GM19463 (cell line): Measurements from ENCODE around the gene KCNA2.
A peak's percentile ranks its signal among the peaks of the same experiment; 100 is the strongest.

Experiments used
- ATAC-seq: cut with Tn5 transposase; IDR thresholded peaks from one replicate; pipeline ENCODE4 v1.9.1; 2021; ENCODE audit warnings: mild to moderate bottlenecking, moderate library complexity; ENCODE audit not compliant: unreplicated experiment

Gene KCNA2

DNA sequence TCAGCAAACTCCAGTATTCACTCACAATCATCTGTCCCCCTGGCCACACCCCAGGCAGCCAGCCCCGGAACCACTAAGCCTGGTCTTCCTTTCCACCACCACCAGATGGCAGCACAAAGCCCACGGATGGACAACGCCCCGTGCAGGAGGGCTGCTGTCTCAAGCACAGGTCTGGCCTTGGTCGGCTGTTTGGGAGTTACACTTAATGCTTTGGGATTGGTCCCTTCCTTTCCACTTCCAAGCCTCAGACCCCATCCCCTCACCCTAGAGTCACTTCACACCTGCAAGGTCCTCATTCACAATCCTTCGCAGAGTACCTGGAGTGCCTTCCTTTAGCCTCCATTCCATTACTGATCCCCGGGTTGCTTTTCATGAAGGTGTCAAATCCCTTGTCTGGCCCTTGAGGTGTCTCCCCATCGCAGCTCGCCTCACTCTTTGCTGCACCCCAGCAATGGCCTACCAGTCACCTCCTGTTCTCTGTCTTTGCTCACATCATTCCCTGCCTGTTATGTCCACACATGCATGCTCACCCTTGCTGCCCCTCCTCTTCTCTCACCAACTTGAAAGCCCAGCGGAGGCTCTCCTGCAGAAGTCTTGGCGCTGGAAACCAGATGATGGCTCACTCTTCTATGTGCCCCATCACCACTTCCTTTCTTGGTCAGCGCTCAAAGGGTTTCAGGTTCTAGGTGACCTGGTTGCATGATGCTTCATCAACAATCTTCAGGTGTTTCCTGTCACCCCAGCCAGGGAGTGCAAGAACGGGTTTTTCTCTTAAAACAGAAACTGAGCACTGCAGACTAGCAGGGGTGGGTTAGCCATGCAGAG lies 24.9 kb upstream of the KCNA2 start:
- ATAC-seq: peak; percentile 38

DNA sequence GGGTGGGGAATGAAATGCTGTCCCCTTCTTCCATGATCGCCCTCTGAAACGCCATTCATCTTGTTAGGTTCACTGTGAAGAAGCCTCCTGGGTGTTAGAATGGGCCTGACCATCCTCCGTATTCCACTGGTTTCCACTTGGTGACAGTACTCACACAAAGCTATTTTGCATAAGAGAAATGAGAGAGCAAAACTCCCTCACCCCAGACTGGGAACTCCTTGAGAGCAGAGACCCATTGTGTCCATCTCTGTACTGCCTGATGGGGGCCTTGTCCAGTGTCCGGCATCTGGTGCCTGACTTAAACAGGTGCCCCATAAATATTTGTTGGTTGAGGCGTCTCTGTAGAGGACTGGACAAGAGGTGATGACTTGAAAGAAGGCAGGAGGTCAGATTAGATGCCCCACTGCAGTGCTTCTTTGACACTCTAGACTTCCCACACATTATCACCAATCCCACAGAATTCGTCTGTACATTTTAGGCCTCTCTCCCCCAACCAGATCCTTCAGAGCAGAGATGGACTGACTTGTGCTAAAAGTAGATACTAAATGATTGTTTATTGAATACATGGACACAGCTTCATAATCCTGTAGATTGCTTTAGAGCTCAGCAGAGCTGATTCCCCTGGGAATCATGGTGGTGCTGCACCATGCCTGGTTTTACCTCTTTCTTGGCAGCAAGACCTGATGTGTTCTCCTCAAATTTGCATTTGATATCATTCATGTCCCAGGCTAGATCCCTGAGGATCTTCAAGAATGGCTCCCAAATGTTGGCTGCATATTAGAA lies 22.4 kb upstream of the KCNA2 start:
- ATAC-seq: no peak

- no peak for ATAC-seq
Measured at GRCh38 chr1:110627764-110628163, 21.6 kb upstream of the KCNA2 start.

GRCh38 chr1:110626889-110627288 lies 20.7 kb upstream of the KCNA2 start:
- no peak for ATAC-seq

DNA sequence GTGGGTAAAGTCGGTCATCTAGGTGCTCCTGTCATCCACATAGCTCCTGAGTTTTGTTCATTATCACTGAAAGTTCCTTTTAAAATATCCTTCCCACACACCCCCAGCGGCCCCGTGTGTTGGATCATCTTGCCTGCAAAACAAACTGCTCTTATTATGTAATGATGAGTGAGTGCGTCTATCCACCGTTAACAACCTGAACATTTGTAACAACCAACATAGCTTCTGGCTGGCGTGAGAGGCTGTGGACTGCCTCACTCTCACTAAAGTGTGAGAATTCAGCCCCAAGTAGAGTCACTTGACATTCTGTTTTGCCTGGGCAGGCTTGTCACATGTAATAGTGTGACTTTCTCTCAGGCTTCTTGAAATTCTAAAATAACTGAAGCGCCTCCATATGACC lies 14.5 kb upstream of the KCNA2 start:
- ATAC-seq: no peak

DNA sequence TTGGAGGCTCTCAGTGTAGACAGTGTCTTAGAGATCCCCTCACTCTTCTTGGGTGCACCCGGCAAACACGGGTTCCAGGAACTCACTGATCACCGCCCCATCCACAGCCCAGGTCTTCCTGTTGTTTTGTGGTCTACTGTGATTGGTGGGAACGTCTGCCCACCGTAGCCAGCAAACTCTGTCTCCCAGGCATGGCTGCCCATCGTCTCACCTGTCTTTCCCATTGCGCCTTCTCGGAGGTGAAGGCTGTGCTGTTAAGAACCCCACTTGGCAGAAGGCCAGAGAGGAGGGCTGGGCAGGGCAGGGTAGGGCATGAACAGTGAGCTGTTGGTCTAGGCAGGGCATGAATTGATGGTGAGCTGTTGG lies 14.1 kb upstream of the KCNA2 start:
- ATAC-seq: no peak

- peak; percentile 79 for ATAC-seq
Measured at GRCh38 chr1:110619412-110620249, 13.5 kb upstream of the KCNA2 start.

DNA sequence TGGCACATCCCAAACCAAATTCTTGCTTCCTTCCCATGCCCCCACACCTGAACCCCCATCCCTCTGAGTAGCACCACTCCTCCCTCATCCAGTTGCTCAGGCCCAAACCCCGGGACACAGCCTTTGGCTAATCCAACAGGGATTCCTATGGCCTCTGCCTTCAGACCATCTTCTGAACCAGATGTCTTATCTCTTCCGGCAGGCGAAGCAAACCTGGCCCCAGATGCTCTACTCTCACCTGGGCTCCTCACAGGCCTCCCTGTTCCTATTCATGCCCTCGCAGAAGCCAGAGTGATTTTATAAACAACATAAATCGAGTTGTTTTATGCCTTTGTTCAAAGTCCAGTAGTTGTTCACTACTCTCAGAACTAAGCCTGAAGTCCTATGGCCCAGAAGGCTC lies 12.5 kb upstream of the KCNA2 start:
- ATAC-seq: no peak

GRCh38 chr1:110617589-110617988 lies 11.4 kb upstream of the KCNA2 start:
- ATAC-seq: no peak

DNA sequence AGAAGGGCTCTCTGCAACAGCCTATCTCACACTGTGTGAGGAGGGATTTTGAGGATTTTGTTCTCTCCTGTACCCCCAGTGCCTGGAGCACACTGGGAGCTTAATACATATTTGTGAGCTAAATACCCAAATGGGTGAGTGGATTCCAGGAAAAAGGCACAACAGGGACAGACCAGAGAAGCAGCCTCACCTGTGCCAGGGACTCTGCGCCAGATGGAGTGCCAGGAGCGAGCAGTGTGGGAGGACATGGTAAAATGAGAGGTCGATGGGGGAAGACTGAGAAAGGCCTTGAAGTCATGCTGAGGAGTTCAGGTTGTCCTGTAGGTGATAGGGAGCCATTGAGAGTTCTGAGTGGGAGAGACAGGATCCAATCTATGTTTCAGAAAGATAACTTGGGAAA lies 11.0 kb upstream of the KCNA2 start:
- ATAC-seq: no peak

- no peak for ATAC-seq
Measured at GRCh38 chr1:110616587-110616986, 10.4 kb upstream of the KCNA2 start.

DNA sequence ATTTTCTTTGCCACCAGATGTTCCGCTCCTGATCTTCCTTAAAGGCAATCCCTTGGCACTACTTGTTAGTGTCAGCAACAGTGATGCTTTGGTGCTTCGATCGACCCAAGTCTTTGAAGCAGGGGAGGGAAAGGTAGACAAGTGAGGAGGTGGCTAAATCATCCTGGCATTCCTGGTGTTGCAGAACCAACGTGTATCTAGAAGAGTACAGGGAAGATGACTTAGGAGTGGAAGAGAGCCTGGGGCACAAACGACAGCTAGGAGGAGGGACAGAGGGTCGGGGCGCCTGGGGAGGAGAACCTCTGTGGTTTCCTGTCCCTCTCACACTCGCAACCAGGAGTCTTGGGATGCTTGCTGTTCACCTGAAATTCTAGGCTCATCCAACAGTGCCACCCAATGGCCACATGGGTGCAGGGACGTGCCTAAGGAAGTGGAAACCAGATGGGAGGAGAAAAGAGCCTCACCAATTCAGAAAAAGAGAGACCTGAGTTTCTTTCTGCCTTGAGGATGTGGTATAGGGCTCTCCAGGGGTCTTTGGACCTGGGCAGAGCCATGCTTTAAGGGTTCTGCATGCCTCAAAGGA lies 9.5 kb upstream of the KCNA2 start:
- ATAC-seq: no peak

DNA sequence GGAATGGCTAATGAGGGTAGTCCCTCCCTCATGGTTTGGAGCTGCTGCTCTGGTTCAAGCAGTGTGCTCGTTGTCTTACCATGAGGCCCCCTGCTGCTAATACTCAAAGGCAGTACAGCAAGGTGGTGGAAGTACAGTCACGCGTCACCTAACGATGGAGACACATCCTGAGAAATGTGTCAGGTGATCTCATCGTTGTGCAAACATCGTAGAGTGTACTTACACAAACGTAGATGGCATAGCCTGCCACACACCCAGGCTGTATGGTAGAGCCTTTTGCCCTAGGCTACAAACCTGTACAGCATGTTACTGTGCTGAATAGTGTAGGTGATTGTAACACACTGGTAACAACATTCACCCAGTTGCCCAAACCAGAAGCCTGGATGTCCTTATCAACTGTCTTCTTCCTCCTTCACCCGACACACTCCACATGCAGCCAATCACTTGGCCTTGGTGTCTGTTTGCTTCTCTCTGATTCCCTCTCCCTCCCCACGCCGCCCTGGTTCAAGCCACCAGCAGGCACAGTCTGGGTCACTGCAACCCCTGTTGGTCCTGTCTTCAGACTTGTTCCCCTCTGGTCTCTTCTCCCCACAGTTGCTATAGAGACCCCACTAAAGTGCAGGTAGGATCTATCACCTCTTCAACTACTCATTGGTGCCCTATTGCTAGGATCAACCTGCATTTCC lies 6.0 kb upstream of the KCNA2 start:
- ATAC-seq: no peak

DNA sequence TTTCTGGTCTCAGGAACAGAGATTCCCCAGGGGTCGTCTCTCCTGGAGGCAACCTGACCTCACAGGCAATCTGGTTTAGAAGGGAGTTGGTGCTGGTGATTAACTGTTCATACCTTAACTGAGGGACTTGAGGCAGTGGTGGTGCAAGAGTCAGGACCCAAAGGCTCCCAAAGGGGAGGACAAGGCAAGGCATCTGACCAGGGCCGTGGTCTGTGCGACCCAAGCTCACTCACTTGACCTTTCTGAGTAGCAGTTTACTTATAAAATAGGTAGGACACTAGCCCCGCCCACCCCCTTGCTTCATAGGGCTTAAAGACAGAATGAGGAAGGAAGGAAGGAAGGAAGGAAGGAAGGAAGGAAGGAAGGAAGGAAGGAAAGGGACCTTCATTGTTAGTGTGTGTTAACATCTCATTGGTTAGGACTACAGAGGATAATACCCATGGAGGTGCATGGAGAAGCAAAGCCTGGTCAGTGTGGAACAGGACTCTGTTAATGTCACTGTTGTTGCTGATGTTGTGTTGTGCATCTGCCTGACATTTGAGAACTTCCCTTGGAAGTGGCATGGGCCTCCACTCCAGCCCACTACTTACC lies 4.6 kb upstream of the KCNA2 start:
- no peak for ATAC-seq

DNA sequence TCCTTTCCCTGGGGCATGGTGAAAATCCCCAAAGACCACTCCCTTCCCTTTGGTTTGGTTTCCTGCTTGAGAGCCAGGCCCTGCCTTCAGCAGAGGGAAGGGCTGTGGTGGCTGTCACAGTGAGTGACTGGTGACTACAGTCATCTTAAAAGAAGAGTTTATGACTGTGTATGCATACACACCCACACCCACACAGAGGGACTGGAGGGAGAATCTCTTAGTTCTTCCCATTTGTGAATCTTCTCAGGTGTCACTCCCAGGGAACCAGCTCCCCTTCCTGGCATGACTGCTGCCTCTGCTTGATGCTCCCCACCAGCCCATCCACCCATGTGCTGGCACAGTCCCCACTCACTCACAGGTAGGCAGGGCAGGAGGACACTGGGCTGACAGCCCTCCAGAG lies 3.9 kb upstream of the KCNA2 start:
- ATAC-seq: no peak

DNA sequence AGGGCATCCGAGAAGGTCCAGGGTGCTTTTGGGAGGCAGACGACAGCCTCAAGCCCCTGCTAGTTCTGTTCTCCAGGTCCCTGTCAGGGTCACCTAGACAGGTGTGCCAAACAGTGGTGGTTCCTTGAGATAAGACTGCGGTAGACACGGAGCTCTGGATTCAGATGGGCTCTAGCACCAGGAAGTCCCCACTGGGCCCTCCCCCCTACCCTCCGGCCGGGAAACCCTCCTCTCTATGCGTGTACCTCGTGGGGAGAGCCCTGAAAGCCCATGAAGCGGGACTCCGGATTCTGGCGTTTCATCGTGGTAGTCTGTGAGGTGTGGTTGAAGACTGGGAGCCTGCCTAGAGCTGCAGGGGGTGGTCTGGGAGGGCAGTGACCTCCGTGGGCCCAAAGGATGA lies 2.1 kb upstream of the KCNA2 start:
- no peak for ATAC-seq

DNA sequence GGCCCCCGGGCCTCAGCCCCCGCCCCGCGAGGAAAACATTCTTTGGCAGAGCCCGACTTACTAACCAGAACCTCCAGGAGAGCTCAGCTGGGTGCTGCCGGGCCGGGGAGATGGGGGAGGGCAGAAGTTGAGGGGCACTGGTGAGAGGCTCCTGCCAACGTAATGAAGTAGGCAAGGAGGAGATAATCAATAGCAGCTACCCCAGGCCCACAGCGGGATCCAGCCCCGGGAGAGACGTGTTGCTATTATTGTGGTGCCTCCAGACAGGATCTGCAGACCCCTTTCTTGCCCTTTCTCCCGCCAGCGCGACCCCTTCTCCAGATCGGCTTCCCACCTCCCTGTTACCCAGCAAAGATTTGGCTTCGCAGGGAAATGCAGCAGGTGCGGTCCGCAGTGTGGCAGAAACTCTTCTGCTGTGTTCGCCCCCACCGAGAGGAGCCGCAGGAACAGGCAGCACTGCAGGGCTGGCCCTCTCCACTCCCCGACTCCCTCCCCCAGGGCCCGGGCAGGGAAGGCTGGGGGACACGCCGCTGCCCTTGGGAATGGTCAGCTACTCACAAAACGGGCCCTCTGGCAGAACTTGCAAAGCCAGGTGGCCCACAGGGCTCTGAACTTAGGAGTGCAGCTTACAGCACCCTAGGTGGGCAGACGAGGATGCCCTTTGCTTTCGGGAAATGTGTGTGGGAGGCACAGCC lies 1.5 kb upstream of the KCNA2 start:
- no peak for ATAC-seq

DNA sequence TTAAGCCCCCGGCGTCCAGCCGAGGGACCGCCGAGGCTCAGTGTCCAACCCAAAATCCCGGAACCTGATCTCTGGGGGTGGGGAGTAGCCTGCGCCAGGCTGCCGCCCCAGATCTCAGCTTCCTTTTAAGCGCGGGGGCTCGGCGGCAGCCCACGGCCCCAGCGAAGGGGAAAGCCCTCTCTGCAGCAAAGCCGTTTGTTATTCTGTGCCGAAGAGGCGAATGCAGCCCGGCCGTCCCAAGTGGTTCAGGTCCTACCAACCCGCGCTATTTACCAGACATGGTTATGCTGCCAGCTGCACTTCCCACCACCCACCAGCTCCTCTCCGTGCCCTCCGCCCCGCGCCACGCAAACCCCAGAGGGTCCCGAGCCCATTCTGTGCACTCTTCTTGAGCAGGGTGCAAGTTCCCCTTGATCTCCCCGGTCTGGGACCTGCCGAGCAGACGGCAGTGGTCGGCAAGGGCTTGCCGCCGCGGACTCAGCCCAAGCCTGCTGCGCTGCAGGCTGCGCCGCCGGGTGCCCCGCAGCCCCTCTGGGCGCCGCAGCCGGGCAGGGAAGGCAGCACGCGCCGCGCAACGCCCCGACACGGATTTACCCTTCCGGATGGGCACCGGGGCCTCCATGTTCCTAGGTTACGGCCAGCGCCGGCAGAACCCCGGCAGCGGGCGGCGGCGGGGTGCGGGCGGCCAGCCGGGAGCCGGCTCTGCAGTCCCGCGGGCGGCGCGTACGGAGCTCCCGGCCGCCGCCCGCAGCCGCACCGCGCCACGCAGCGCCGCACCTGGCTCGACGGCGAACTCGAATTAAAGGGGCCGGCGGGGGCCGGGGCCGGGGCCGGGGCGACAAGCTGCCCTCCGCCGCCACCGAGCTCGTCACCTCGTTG lies 738 bp upstream of the KCNA2 start:
- ATAC-seq: no peak

GRCh38 chr1:110605446-110605845 lies 712 bp downstream of the KCNA2 start:
- ATAC-seq: no peak
